MM.1S (cell line): ENCODE results near the gene TMEM30B.

ENCODE experiments used
- EZH2 ChIP-seq: fragments of 300-600 bp; sonication (generic); optimal IDR thresholded peaks from 2 replicates; pipeline ENCODE3; 2017; ENCODE audit warnings: low read depth, mild to moderate bottlenecking, antibody characterized with exemption, low read length, mixed read lengths
- EZH2phosphoT487 ChIP-seq: fragments of 300-600 bp; sonication (generic); IDR thresholded peaks from 2 replicates; pipeline ENCODE4 v1.6.1; 2018; ENCODE audit warnings: antibody characterized with exemption, low read length
- TF ChIP-seq, protein P1 (sequence below): fragments of 300-600 bp; sonication (generic); IDR thresholded peaks from 2 replicates; pipeline ENCODE4 v1.5.1; 2016; ENCODE audit warnings: antibody characterized with exemption, low read length, mixed read lengths

DNA sequence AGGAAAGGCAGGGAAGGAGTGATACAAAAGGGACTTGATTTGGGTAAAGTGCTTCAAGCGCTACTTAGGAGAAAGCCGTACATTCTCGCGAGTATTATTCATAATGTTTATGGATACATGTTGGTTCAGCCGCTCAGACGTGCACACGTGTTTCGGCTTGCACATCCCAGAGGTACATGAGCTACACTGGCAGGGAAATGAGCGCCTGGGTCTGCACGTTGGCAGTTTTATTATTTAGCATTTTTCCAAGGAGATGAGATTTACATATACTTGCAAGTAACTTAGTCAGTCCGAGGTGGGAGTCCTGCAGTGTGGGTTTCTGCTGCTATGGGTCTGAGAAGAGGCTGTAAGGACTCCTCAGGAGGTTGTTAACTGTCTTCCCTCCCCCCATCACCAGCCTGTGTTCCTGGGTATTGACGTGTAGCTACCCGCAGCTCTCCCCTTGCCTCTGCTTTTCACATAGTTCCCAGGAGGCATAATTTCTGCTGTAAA is 41.7 kb upstream of the TMEM30B start:
- TF ChIP-seq, protein P1, sequence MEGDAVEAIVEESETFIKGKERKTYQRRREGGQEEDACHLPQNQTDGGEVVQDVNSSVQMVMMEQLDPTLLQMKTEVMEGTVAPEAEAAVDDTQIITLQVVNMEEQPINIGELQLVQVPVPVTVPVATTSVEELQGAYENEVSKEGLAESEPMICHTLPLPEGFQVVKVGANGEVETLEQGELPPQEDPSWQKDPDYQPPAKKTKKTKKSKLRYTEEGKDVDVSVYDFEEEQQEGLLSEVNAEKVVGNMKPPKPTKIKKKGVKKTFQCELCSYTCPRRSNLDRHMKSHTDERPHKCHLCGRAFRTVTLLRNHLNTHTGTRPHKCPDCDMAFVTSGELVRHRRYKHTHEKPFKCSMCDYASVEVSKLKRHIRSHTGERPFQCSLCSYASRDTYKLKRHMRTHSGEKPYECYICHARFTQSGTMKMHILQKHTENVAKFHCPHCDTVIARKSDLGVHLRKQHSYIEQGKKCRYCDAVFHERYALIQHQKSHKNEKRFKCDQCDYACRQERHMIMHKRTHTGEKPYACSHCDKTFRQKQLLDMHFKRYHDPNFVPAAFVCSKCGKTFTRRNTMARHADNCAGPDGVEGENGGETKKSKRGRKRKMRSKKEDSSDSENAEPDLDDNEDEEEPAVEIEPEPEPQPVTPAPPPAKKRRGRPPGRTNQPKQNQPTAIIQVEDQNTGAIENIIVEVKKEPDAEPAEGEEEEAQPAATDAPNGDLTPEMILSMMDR: no peak
- TF ChIP-seq EZH2 (no peak), EZH2phosphoT487 (no peak)
